Diencephalon (tissue), 1 donor: ENCODE results near the gene GAS2L2. TPM values are rescaled to one million over a fixed set of nuclear protein-coding genes. Genes with fewer than 3 reads are reported as not detected.

Experiments
- total RNA-seq: library from RNA; depleted of rRNA; stranded (reverse); fragments of >200 nt; gene quantifications from one replicate; pipeline ENCODE4 v1.2.3, GENCODE V29; 2014

GAS2L2 gene
- 1.2 TPM for total RNA-seq

GRCh38 chr17:35752945-35753764 is at the start of gene GAS2L2:
TSS of gene GAS2L2 (minus strand) at chr17:35753239. CDS start at chr17:35752850, 389 bp downstream.

GRCh38 chr17:35795007-35795870 is 42.2 kb upstream of the GAS2L2 start, which contains the start of gene MMP28:
TSS of gene MMP28 (minus strand) at chr17:35795641. CDS start at chr17:35795377, 264 bp downstream.

GRCh38 chr17:35760587-35760986 is 7.5 kb upstream of the GAS2L2 start, which contains the start of gene C17orf50:
TSS of gene C17orf50 (plus strand) at chr17:35760887. CDS start at chr17:35760942, 55 bp downstream.

GRCh38 chr17:35731239-35731916 is 21.7 kb downstream of the GAS2L2 start, which contains the start of gene RASL10B:
TSS of gene RASL10B (plus strand) at chr17:35731639. CDS start at chr17:35735185, 3,546 bp downstream.

Other genes with a start within 250 kb of the GAS2L2 start
- 0.46 TPM for gene SLFN12L, start 215.6 kb downstream of the GAS2L2 start, total RNA-seq
- gene SLFN14, start 192.4 kb downstream of the GAS2L2 start, total RNA-seq: 0.23 TPM
- gene PEX12, start 174.7 kb downstream of the GAS2L2 start, total RNA-seq: 7.2 TPM
- 287 TPM for gene AP2B1, start 165.9 kb downstream of the GAS2L2 start, total RNA-seq
- 20.3 TPM for gene RASL10B, start 21.6 kb downstream of the GAS2L2 start, total RNA-seq
- gene C17orf50, start 7.6 kb upstream of the GAS2L2 start, total RNA-seq: not detected
- gene MMP28, start 42.4 kb upstream of the GAS2L2 start, total RNA-seq: 15.2 TPM
- 75.4 TPM for gene TAF15, start 56.2 kb upstream of the GAS2L2 start, total RNA-seq
- gene HEATR9, start 115.7 kb upstream of the GAS2L2 start, total RNA-seq: not detected
- not detected for gene CCL5, start 127.1 kb upstream of the GAS2L2 start, total RNA-seq
- 3.0 TPM for gene RDM1, start 177.5 kb upstream of the GAS2L2 start, total RNA-seq
- gene LYZL6, start 190.5 kb upstream of the GAS2L2 start, total RNA-seq: not detected
- not detected for gene CCL16, start 228.3 kb upstream of the GAS2L2 start, total RNA-seq
- gene CCL14, start 233.5 kb upstream of the GAS2L2 start, total RNA-seq: not detected
- gene CCL15, start 248.3 kb upstream of the GAS2L2 start, total RNA-seq: not detected